HG02798 (cell line): ENCODE data around the gene SCAPER.
"Not testable (repeated sequence)": the region's sequence is repeated elsewhere in the genome, so short reads cannot be mapped to it uniquely, and the experiment has no call there.

ENCODE experiments used
- ATAC-seq: cut with Tn5 transposase; IDR thresholded peaks from one replicate; pipeline ENCODE4 v1.9.1; 2021; ENCODE audit warnings: mild to moderate bottlenecking; ENCODE audit not compliant: unreplicated experiment, poor library complexity

SCAPER gene

GRCh38 chr15:76510663-76511062, 394.5 kb downstream of the SCAPER start:
- not testable (repeated sequence) for ATAC-seq

GRCh38 chr15:76503804-76504203, 401.3 kb downstream of the SCAPER start:
- ATAC-seq, result no peak

- no peak for ATAC-seq
These were observed 402.0 kb downstream of the SCAPER start for GRCh38 chr15:76503121-76503520.

- ATAC-seq, result no peak
These were observed 402.5 kb downstream of the SCAPER start for GRCh38 chr15:76502678-76503077.

- ATAC-seq, result not testable (repeated sequence)
These were observed 403.0 kb downstream of the SCAPER start for GRCh38 chr15:76502185-76502584.

GRCh38 chr15:76501726-76502125, 403.4 kb downstream of the SCAPER start:
- no peak for ATAC-seq

GRCh38 chr15:76501011-76501410, 404.1 kb downstream of the SCAPER start:
- no peak for ATAC-seq

GRCh38 chr15:76495487-76495886, 409.7 kb downstream of the SCAPER start:
- no peak for ATAC-seq

GRCh38 chr15:76492538-76492937, 412.6 kb downstream of the SCAPER start:
- no peak for ATAC-seq

GRCh38 chr15:76483752-76484151, 421.4 kb downstream of the SCAPER start:
- no peak for ATAC-seq

- ATAC-seq, result no peak
These were observed 422.1 kb downstream of the SCAPER start for GRCh38 chr15:76483018-76483417.

GRCh38 chr15:76480267-76480666, 424.9 kb downstream of the SCAPER start:
- ATAC-seq, result no peak

GRCh38 chr15:76470691-76471090, 434.4 kb downstream of the SCAPER start:
- no peak for ATAC-seq

- no peak for ATAC-seq
These were observed 436.4 kb downstream of the SCAPER start for GRCh38 chr15:76468722-76469121.

GRCh38 chr15:76467136-76467535, 438.0 kb downstream of the SCAPER start:
- no peak for ATAC-seq

- ATAC-seq, result no peak
These were observed 439.4 kb downstream of the SCAPER start for GRCh38 chr15:76465728-76466127.

- ATAC-seq, result no peak
These were observed 440.9 kb downstream of the SCAPER start for GRCh38 chr15:76464247-76464646.

GRCh38 chr15:76460871-76461270, 444.3 kb downstream of the SCAPER start:
- ATAC-seq, result no peak

- no peak for ATAC-seq
These were observed 444.8 kb downstream of the SCAPER start for GRCh38 chr15:76460347-76460746.

- ATAC-seq, result no peak
These were observed 453.6 kb downstream of the SCAPER start for GRCh38 chr15:76451540-76451939.

GRCh38 chr15:76449455-76449854, 455.7 kb downstream of the SCAPER start:
- ATAC-seq, result no peak

GRCh38 chr15:76448755-76449154, 456.4 kb downstream of the SCAPER start:
- no peak for ATAC-seq
